Fibroblast of lung (primary cell): Measurements from ENCODE around the gene DCLK2. TPM values are rescaled to one million over a fixed set of nuclear protein-coding genes. Genes with fewer than 3 reads are reported as not detected.

Experiments used
- DNase-seq, 2 donors: peaks; one replicate each; pipeline versions ENCODE4 v3.0.0 to v3.0.0-alpha.2; 2010; ENCODE audit warnings: low read depth in 2 of 2
- H2AFZ ChIP-seq: 2 replicates; pipeline ENCODE4 v1.5.1; 2012; ENCODE audit warnings: low read length, control low read depth, inconsistent platforms
- H3K27ac ChIP-seq: 2 replicates; pipeline ENCODE4 v1.5.1; 2011; ENCODE audit warnings: low read length, control low read depth; ENCODE audit not compliant: insufficient read depth
- H3K27me3 ChIP-seq: 2 replicates; pipeline ENCODE4 v1.5.1; 2011; ENCODE audit warnings: mild to moderate bottlenecking, low read length; ENCODE audit not compliant: control insufficient read depth, insufficient read depth
- H3K36me3 ChIP-seq: 2 replicates; pipeline ENCODE4 v1.5.1; 2011; ENCODE audit warnings: low read length; ENCODE audit not compliant: control insufficient read depth, insufficient read depth
- H3K4me1 ChIP-seq: 2 replicates; pipeline ENCODE4 v1.5.1; 2011; ENCODE audit warnings: low read length; ENCODE audit not compliant: control insufficient read depth, insufficient read depth; ENCODE audit errors: extremely low read depth
- H3K4me2 ChIP-seq: 2 replicates; pipeline ENCODE4 v1.5.1; 2011; ENCODE audit warnings: low read length, control low read depth; ENCODE audit not compliant: insufficient read depth; ENCODE audit errors: extremely low read depth
- H3K4me3 ChIP-seq, 4 experiments: fragments of 200-600 bp in 1 of 4; sonication (generic) in 1 of 4; replicated peaks in 1 of 4; 2 replicates each; pipeline ENCODE4 v1.5.1; 2011 to 2016; ENCODE audit warnings: low read length in 4 of 4, low read depth in 3 of 4, mild to moderate bottlenecking in 3 of 4, control low read depth in 2 of 4, inconsistent platforms in 1 of 4, mixed read lengths in 1 of 4; ENCODE audit not compliant: insufficient read depth in 1 of 4; ENCODE audit errors: control extremely low read depth in 1 of 4
- H3K79me2 ChIP-seq: 2 replicates; pipeline ENCODE4 v1.5.1; 2012; ENCODE audit warnings: mild to moderate bottlenecking, low read length, inconsistent platforms; ENCODE audit not compliant: control insufficient read depth, insufficient read depth
- H3K9ac ChIP-seq: 2 replicates; pipeline ENCODE4 v1.5.1; 2011; ENCODE audit warnings: mild to moderate bottlenecking, low read length, control low read depth; ENCODE audit not compliant: insufficient read depth
- H3K9me3 ChIP-seq: 2 replicates; pipeline ENCODE4 v1.5.1; 2012; ENCODE audit warnings: low read depth, low read length; ENCODE audit not compliant: control insufficient read depth, insufficient read depth
- H4K20me1 ChIP-seq: 2 replicates; pipeline ENCODE4 v1.5.1; 2011; ENCODE audit warnings: low read length; ENCODE audit not compliant: control insufficient read depth, insufficient read depth; ENCODE audit errors: extremely low read depth
- CTCF ChIP-seq, 2 donors: IDR thresholded peaks in 1 of 2; conservative IDR thresholded peaks in 1 of 2; 1 replicate in 1 of 2; 2 replicates in 1 of 2; pipeline ENCODE4 v1.5.1; 2011 to 2012; ENCODE audit warnings: low read length in 2 of 2, control low read depth in 1 of 2, inconsistent platforms in 1 of 2, low read depth in 1 of 2, mild to moderate bottlenecking in 1 of 2
- EZH2 ChIP-seq: IDR thresholded peaks from 2 replicates; pipeline ENCODE4 v1.5.1; 2012; ENCODE audit warnings: low read length, control low read depth, mild to moderate bottlenecking; ENCODE audit errors: missing control alignments
- polyA plus RNA-seq, 2 donors: library from polyadenylated mRNA; depleted of rRNA in 1 of 2; stranded (reverse) in 1 of 2; unstranded in 1 of 2; fragments of >200 nt; gene quantifications; 2 replicates each; pipeline ENCODE4 v1.2.1, GENCODE V29; 2011 to 2012; ENCODE audit warnings: missing spikeins in 1 of 2
- total RNA-seq: library from RNA; depleted of rRNA; stranded (reverse); fragments of >200 nt; gene quantifications from 2 replicates; pipeline ENCODE4 v1.2.1, GENCODE V29; 2014

DCLK2 gene
- total and polyA plus RNA-seq, 2 donors (not counting 1 experiment from before 2014, with no cell fraction given) = 3.8 to 14.0 TPM

- Histone ChIP-seq H3K27ac (no peak overlapping the region), H3K4me1 (peaks cover 2% of the 10 kb centered on the region), H4K20me1 (no peaks in the 10 kb centered on the region), H2AFZ (no peak overlapping the region), H3K79me2 (no peaks in the 10 kb centered on the region), H3K9me3 (no peaks in the 10 kb centered on the region), H3K27me3 (no peaks in the 10 kb centered on the region), H3K4me3 (no peak overlapping the region), H3K36me3 (no peaks in the 10 kb centered on the region), H3K4me2 (no peak overlapping the region), H3K9ac (no peak overlapping the region)
- TF ChIP-seq EZH2 (no peak), CTCF (conservative IDR thresholded peaks at IDR 0.05 in 1 of 2, IDR thresholded peaks at IDR 0.05 in 1 of 2; ENCODE audit: low read depth in 1 of 2, low read length in 2 of 2) (no peak)
- DNase-seq = no peak
Measured at GRCh38 chr4:150306719-150307118, 228.5 kb downstream of the DCLK2 start.
